Astrocyte (in vitro differentiated cells and primary cell): ENCODE data around the gene VASH2. TPM values are rescaled to one million over a fixed set of nuclear protein-coding genes. Genes with fewer than 3 reads are reported as not detected.

Experiments
- DNase-seq: peaks from one replicate; pipeline ENCODE4 v3.0.0-alpha.2; 2010; ENCODE audit warnings: low read depth
- FAIRE-seq: peaks from 2 replicates; lab custom pipeline; 2011; peaks lifted over from hg19 to GRCh38; lab: Jason Lieb, UNC
- H2AFZ ChIP-seq: 2 replicates; pipeline ENCODE4 v1.6.0; 2012; ENCODE audit warnings: low read depth, low read length, inconsistent platforms
- H3K27ac ChIP-seq: 2 replicates; pipeline ENCODE4 v1.5.1; 2011; ENCODE audit warnings: low read depth, low read length, inconsistent platforms
- H3K27me3 ChIP-seq: 2 replicates; pipeline ENCODE4 v1.6.0; 2011; ENCODE audit warnings: low read length, inconsistent platforms; ENCODE audit not compliant: insufficient read depth
- H3K36me3 ChIP-seq: 2 replicates; pipeline ENCODE4 v1.5.1; 2011; ENCODE audit warnings: low read length, inconsistent platforms; ENCODE audit not compliant: insufficient read depth
- H3K4me1 ChIP-seq: 2 replicates; pipeline ENCODE4 v1.5.1; 2011; ENCODE audit warnings: low read length, inconsistent platforms; ENCODE audit not compliant: insufficient read depth
- H3K4me2 ChIP-seq: 2 replicates; pipeline ENCODE4 v1.6.0; 2012; ENCODE audit warnings: low read length, inconsistent platforms
- H3K4me3 ChIP-seq: 2 replicates; pipeline ENCODE4 v1.5.1; 2011; ENCODE audit warnings: low read depth, mild to moderate bottlenecking, low read length, inconsistent platforms; ENCODE audit not compliant: insufficient read depth
- H3K79me2 ChIP-seq: 2 replicates; pipeline ENCODE4 v1.6.0; 2012; ENCODE audit warnings: mild to moderate bottlenecking, low read length, inconsistent platforms; ENCODE audit not compliant: insufficient read depth
- H3K9ac ChIP-seq: 2 replicates; pipeline ENCODE4 v1.6.0; 2012; ENCODE audit warnings: mild to moderate bottlenecking, low read length, inconsistent platforms
- H3K9me3 ChIP-seq: 2 replicates; pipeline ENCODE4 v1.5.1; 2012; ENCODE audit warnings: low read depth, mild to moderate bottlenecking, low read length, inconsistent platforms; ENCODE audit not compliant: insufficient read depth
- H4K20me1 ChIP-seq: 2 replicates; pipeline ENCODE4 v1.6.0; 2012; ENCODE audit warnings: low read length, inconsistent platforms; ENCODE audit not compliant: insufficient read depth
- H3K27ac Mint-ChIP-seq: one replicate; pipeline ENCODE4 v1.8.0; 2021; ENCODE audit warnings: mild to moderate bottlenecking, mixed read lengths; ENCODE audit not compliant: unreplicated experiment
- H3K27me3 Mint-ChIP-seq: one replicate; pipeline ENCODE4 v1.8.0; 2021; ENCODE audit warnings: low read depth, mixed read lengths; ENCODE audit not compliant: unreplicated experiment
- H3K36me3 Mint-ChIP-seq: one replicate; pipeline ENCODE4 v1.8.0; 2021; ENCODE audit warnings: low read depth, mixed read lengths; ENCODE audit not compliant: unreplicated experiment
- H3K4me1 Mint-ChIP-seq: one replicate; pipeline ENCODE4 v1.8.0; 2021; ENCODE audit warnings: low read depth, mixed read lengths; ENCODE audit not compliant: unreplicated experiment
- H3K4me3 Mint-ChIP-seq: one replicate; pipeline ENCODE4 v1.8.0; 2021; ENCODE audit warnings: mild to moderate bottlenecking, moderate library complexity, mixed read lengths; ENCODE audit not compliant: unreplicated experiment
- H3K9me3 Mint-ChIP-seq: one replicate; pipeline ENCODE4 v1.8.0; 2021; ENCODE audit warnings: mild to moderate bottlenecking, mixed read lengths; ENCODE audit not compliant: unreplicated experiment
- EZH2 ChIP-seq: IDR thresholded peaks from 2 replicates; pipeline ENCODE4 v1.6.1; 2012; ENCODE audit warnings: mild to moderate bottlenecking, low read length, inconsistent platforms; ENCODE audit not compliant: insufficient read depth
- total RNA-seq: library from RNA; stranded (reverse); gene quantifications from 2 replicates; pipeline ENCODE4 v1.2.1, GENCODE V29; 2021
- TF ChIP-seq, protein P1 (sequence below): IDR thresholded peaks from 2 replicates; pipeline ENCODE4 v1.5.1; 2011; ENCODE audit warnings: low read depth, mild to moderate bottlenecking, inconsistent platforms, low read length, moderate library complexity; ENCODE audit not compliant: insufficient read depth

VASH2 gene
- total RNA-seq, 1 donor from 2014 or later: 7.1 TPM

DNA sequence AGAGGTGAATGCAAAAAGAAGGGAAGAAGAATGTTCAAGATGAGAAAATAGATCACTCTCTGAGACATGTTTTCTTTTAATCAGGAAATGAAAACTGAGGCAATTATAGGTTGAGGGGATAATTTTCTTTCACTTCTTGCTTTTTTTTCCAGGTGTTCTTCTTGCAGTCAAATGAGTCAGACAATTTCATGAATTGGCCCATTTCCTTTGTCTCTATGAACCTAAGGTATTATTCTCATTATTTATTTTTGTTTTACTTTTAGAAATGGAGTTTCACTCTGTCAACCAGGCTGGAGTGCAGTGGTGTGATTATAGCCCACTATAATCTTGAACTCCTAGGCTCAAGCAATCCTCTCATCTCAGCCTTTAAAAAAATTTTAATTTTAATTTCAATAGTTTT, 3.5 kb upstream of the VASH2 start:
- Histone ChIP-seq H3K4me3 (no peak overlapping the region), H3K9me3 (no peaks in the 10 kb centered on the region), H2AFZ (no peak overlapping the region), H3K27me3 (peaks cover 4% of the 10 kb centered on the region), H3K79me2 (no peaks in the 10 kb centered on the region), H3K4me2 (no peak overlapping the region), H3K36me3 (no peaks in the 10 kb centered on the region), H4K20me1 (no peaks in the 10 kb centered on the region), H3K4me1 (peaks cover 6% of the 10 kb centered on the region), H3K9ac (no peak overlapping the region), H3K27ac (no peak overlapping the region)
- DNase-seq (no peak), FAIRE-seq (no peak)
- no peaks in the 10 kb centered on the region for H3K9me3 Mint-ChIP-seq
- H3K27me3 Mint-ChIP-seq: peaks cover 20% of the 10 kb centered on the region
- no peaks in the 10 kb centered on the region for H3K36me3 Mint-ChIP-seq
- H3K4me1 Mint-ChIP-seq: peaks cover under 1% of the 10 kb centered on the region
- H3K4me3 Mint-ChIP-seq: no peak overlapping the region
- TF ChIP-seq EZH2: no peak
- H3K27ac Mint-ChIP-seq: no peak overlapping the region

DNA sequence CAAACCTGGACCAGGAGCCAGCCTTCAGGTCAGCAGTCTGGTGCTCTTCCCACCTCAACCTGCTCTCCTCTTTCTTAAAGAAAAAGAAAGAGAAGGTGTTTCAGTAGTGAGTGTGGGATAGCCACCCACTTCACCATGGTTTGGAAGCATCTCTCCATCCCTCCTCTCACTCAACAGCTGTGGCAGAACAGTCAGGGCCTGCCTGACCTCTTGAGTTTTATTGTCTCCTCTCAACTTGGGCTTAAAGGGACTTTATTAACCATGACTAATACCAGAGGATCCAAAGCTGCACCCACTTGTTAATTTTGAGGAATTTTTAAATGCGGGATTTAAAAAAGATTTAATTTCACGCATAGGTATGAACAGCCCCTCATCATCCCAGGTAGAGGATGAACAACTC, 570 bp upstream of the VASH2 start:
- Histone ChIP-seq H3K4me1 (peaks cover 6% of the 10 kb centered on the region), H3K9me3 (no peaks in the 10 kb centered on the region), H4K20me1 (no peaks in the 10 kb centered on the region), H3K27me3 (peaks cover 4% of the 10 kb centered on the region), H3K9ac (peak overlapping the region; percentile 55), H2AFZ (peak overlapping the region; percentile 96), H3K4me3 (peak overlapping the region; percentile 77), H3K36me3 (no peaks in the 10 kb centered on the region), H3K79me2 (no peaks in the 10 kb centered on the region), H3K27ac (no peak overlapping the region), H3K4me2 (peak overlapping the region; percentile 99)
- H3K27me3 Mint-ChIP-seq: peaks cover 36% of the 10 kb centered on the region
- peak overlapping the region; percentile 87 for H3K4me3 Mint-ChIP-seq
- TF ChIP-seq, protein P1, sequence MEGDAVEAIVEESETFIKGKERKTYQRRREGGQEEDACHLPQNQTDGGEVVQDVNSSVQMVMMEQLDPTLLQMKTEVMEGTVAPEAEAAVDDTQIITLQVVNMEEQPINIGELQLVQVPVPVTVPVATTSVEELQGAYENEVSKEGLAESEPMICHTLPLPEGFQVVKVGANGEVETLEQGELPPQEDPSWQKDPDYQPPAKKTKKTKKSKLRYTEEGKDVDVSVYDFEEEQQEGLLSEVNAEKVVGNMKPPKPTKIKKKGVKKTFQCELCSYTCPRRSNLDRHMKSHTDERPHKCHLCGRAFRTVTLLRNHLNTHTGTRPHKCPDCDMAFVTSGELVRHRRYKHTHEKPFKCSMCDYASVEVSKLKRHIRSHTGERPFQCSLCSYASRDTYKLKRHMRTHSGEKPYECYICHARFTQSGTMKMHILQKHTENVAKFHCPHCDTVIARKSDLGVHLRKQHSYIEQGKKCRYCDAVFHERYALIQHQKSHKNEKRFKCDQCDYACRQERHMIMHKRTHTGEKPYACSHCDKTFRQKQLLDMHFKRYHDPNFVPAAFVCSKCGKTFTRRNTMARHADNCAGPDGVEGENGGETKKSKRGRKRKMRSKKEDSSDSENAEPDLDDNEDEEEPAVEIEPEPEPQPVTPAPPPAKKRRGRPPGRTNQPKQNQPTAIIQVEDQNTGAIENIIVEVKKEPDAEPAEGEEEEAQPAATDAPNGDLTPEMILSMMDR: no peak
- no peak for TF ChIP-seq EZH2
- H3K9me3 Mint-ChIP-seq: no peaks in the 10 kb centered on the region
- H3K4me1 Mint-ChIP-seq: peaks cover 7% of the 10 kb centered on the region
- DNase-seq (no peak), FAIRE-seq (no peak)
- no peak overlapping the region for H3K27ac Mint-ChIP-seq
- H3K36me3 Mint-ChIP-seq: peaks cover 9% of the 10 kb centered on the region

DNA sequence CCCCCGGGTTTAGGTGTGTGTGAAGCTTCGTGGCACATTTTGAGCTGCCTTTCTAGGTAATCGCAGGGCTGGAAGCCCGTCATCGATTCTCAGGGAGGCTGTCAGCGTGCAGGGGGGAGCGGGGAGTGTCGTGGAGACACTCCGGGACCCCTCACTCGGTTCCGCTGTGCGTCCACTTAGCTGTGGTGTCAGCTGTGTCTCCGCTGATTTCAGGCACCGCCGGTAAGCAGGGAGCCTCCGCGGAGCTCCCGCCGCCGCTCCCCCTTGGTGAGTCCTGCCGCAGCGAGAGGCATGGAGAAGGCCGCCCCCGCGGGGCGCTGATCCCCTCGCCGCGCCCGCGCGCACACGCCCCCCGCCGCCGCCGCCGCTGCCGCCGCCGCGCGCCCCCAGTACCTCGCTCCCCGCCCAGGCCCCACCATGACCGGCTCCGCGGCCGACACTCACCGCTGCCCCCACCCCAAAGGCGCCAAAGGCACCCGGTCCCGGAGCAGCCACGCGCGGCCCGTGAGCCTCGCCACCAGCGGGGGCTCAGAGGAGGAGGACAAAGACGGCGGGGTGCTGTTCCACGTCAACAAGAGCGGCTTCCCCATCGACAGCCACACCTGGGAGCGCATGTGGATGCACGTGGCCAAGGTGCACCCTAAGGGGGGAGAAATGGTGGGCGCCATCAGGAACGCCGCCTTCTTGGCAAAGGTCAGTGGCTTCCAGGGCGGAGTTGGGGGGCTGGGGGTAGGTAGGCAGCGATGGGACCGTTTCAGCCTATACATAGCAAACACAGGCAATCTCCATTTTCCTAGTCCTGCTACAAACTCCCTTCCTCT, 995 bp downstream of the VASH2 start:
- peaks cover 7% of the 10 kb centered on the region for H3K4me1 Mint-ChIP-seq
- H3K27ac Mint-ChIP-seq: no peak overlapping the region
- DNase-seq: no peak
- peak; percentile 53 for TF ChIP-seq EZH2
- TF ChIP-seq, protein P1: no peak
- H3K4me1 ChIP-seq: peaks cover 6% of the 10 kb centered on the region
- peaks cover 39% of the 10 kb centered on the region for H3K27me3 Mint-ChIP-seq
- H3K4me3 Mint-ChIP-seq: peak overlapping the region; percentile 87
- no peaks in the 10 kb centered on the region for H3K36me3 ChIP-seq
- H3K9me3 Mint-ChIP-seq: no peaks in the 10 kb centered on the region
- peak overlapping the region; percentile 96 for H2AFZ ChIP-seq
- H3K27me3 ChIP-seq: peaks cover 4% of the 10 kb centered on the region
- H3K9ac ChIP-seq: peak overlapping the region; percentile 83
- H3K9me3 ChIP-seq: no peaks in the 10 kb centered on the region
- H4K20me1 ChIP-seq: no peaks in the 10 kb centered on the region
- no peak overlapping the region for H3K27ac ChIP-seq
- peak overlapping the region; percentile 77 for H3K4me3 ChIP-seq
- FAIRE-seq: no peak
- H3K4me2 ChIP-seq: peak overlapping the region; percentile 99
- no peaks in the 10 kb centered on the region for H3K79me2 ChIP-seq
- peaks cover 9% of the 10 kb centered on the region for H3K36me3 Mint-ChIP-seq
